Medulla oblongata (tissue), 1 donor: ENCODE measurements around the gene ABHD4.
A peak's percentile ranks its signal among the peaks of the same experiment; 100 is the strongest.
"Not testable (repeated sequence)": the region's sequence is repeated elsewhere in the genome, so short reads cannot be mapped to it uniquely, and the experiment has no call there.

ENCODE experiments used
- DNase-seq: peaks from one replicate; pipeline ENCODE4 v3.0.0-alpha.2; 2015; ENCODE audit errors: extremely low spot score

The ABHD4 gene

GRCh38 chr14:22589096-22589839 is 8.8 kb upstream of the ABHD4 start, which contains the start of gene DAD1:
TSS of gene DAD1 (minus strand) at chr14:22589224. CDS start at chr14:22589157, 67 bp downstream.
- DNase-seq = peak; percentile 100

GRCh38 chr14:22593189-22593588 is 4.9 kb upstream of the ABHD4 start:
- no peak for DNase-seq

GRCh38 chr14:22593601-22594000 is 4.5 kb upstream of the ABHD4 start:
- no peak for DNase-seq

GRCh38 chr14:22594156-22594716 is 3.9 kb upstream of the ABHD4 start:
- no peak for DNase-seq

- DNase-seq = no peak
Observed at GRCh38 chr14:22596354-22596879, 1.7 kb upstream of the ABHD4 start.

- no peak for DNase-seq
Observed at GRCh38 chr14:22597265-22597664, 835 bp upstream of the ABHD4 start.

GRCh38 chr14:22597771-22598098 is 365 bp upstream of the ABHD4 start:
- DNase-seq = no peak

- DNase-seq = peak; percentile 50
Observed at GRCh38 chr14:22598896-22599244, 770 bp downstream of the ABHD4 start.

- DNase-seq = no peak
Observed at GRCh38 chr14:22599349-22599748, 1.2 kb downstream of the ABHD4 start.

GRCh38 chr14:22600027-22600426 is 1.9 kb downstream of the ABHD4 start:
- no peak for DNase-seq

GRCh38 chr14:22601456-22601855 is 3.4 kb downstream of the ABHD4 start:
- no peak for DNase-seq

- no peak for DNase-seq
Observed at GRCh38 chr14:22601996-22602395, 3.9 kb downstream of the ABHD4 start.

GRCh38 chr14:22602862-22603261 is 4.8 kb downstream of the ABHD4 start:
- no peak for DNase-seq

- no peak for DNase-seq
Observed at GRCh38 chr14:22606380-22606779, 8.3 kb downstream of the ABHD4 start.

- DNase-seq = no peak
Observed at GRCh38 chr14:22607291-22607690, 9.2 kb downstream of the ABHD4 start.

- DNase-seq = no peak
Observed at GRCh38 chr14:22610931-22611330, 12.8 kb downstream of the ABHD4 start.

- DNase-seq = no peak
Observed at GRCh38 chr14:22613106-22613695, 15.1 kb downstream of the ABHD4 start.

GRCh38 chr14:22613736-22614239 is 15.7 kb downstream of the ABHD4 start:
- DNase-seq = no peak

- no peak for DNase-seq
Observed at GRCh38 chr14:22614240-22614799, 16.2 kb downstream of the ABHD4 start.

- DNase-seq = not testable (repeated sequence)
Observed at GRCh38 chr14:22615765-22616164, 17.7 kb downstream of the ABHD4 start.

GRCh38 chr14:22622255-22622654 is 24.2 kb downstream of the ABHD4 start:
- DNase-seq = no peak

- DNase-seq = peak; percentile 17
Observed at GRCh38 chr14:22623047-22623446, 24.9 kb downstream of the ABHD4 start.

GRCh38 chr14:22626590-22626989 is 28.5 kb downstream of the ABHD4 start:
- no peak for DNase-seq
